Activated gamma-delta T cell treated with anti-CD3 and anti-CD28 coated beads, Interleukin-2, amount 50 U/mL, for 16 hours (primary cell): Measurements from ENCODE around the gene GPSM3.
"Not testable (repeated sequence)": the region's sequence is repeated elsewhere in the genome, so short reads cannot be mapped to it uniquely, and the experiment has no call there.

Experiments
- DNase-seq: peaks from one replicate; pipeline ENCODE4 v3.0.0-alpha.2; 2020; ENCODE audit warnings: low read depth

GPSM3 gene

GRCh38 chr6:32149932-32150870 lies 42.2 kb downstream of the GPSM3 start:
- DNase-seq, result no peak

- no peak for DNase-seq
These were observed 43.2 kb downstream of the GPSM3 start for GRCh38 chr6:32149092-32149755.

- peak; percentile 55 for DNase-seq
These were observed 44.0 kb downstream of the GPSM3 start for GRCh38 chr6:32148289-32149091.

- DNase-seq, result no peak
These were observed 44.9 kb downstream of the GPSM3 start for GRCh38 chr6:32147401-32148132.

GRCh38 chr6:32146687-32147086 lies 45.8 kb downstream of the GPSM3 start:
- DNase-seq, result no peak

GRCh38 chr6:32146287-32146686 lies 46.2 kb downstream of the GPSM3 start:
- DNase-seq, result no peak

GRCh38 chr6:32144238-32144637 lies 48.2 kb downstream of the GPSM3 start:
- DNase-seq, result not testable (repeated sequence)
